Fibroblast of upper back skin (primary cell): Measurements from ENCODE around the gene TBC1D3B.
"Not testable (repeated sequence)": the region's sequence is repeated elsewhere in the genome, so short reads cannot be mapped to it uniquely, and the experiment has no call there.

ENCODE experiments used
- DNase-seq: peaks from one replicate; pipeline ENCODE4 v3.0.0-alpha.2; 2013

Gene TBC1D3B

GRCh38 chr17:36127199-36127893 lies 49.1 kb downstream of the TBC1D3B start:
- no peak for DNase-seq

GRCh38 chr17:36124879-36125824 lies 51.3 kb downstream of the TBC1D3B start:
- DNase-seq = no peak

GRCh38 chr17:36123431-36123830 lies 53.0 kb downstream of the TBC1D3B start:
- DNase-seq = no peak

- not testable (repeated sequence) for DNase-seq
These were observed 55.3 kb downstream of the TBC1D3B start for GRCh38 chr17:36121099-36121498.

GRCh38 chr17:36120221-36120620 lies 56.2 kb downstream of the TBC1D3B start:
- no peak for DNase-seq

GRCh38 chr17:36118477-36119353 lies 57.7 kb downstream of the TBC1D3B start:
- no peak for DNase-seq

- DNase-seq = no peak
These were observed 58.7 kb downstream of the TBC1D3B start for GRCh38 chr17:36117505-36118382.
